Nephron progenitor cell (in vitro differentiated cells): ENCODE results near the gene IGIP.

Source experiments
- DNase-seq: peaks from one replicate; pipeline ENCODE4 v3.0.0; 2021
- H3K27ac Mint-ChIP-seq: 2 replicates; pipeline ENCODE4 v1.8.0; 2021; ENCODE audit warnings: mild to moderate bottlenecking, moderate library complexity, mixed read lengths
- H3K27me3 Mint-ChIP-seq: 2 replicates; pipeline ENCODE4 v1.8.0; 2021; ENCODE audit warnings: mild to moderate bottlenecking, low read depth, mixed read lengths; ENCODE audit not compliant: poor library complexity
- H3K36me3 Mint-ChIP-seq: 2 replicates; pipeline ENCODE4 v1.8.0; 2021; ENCODE audit warnings: low read depth, mixed read lengths
- H3K4me1 Mint-ChIP-seq: 2 replicates; pipeline ENCODE4 v1.8.0; 2021; ENCODE audit warnings: mixed read lengths
- H3K4me3 Mint-ChIP-seq: 2 replicates; pipeline ENCODE4 v1.8.0; 2021; ENCODE audit warnings: mild to moderate bottlenecking, moderate library complexity, mixed read lengths
- H3K9me3 Mint-ChIP-seq: 2 replicates; pipeline ENCODE4 v1.8.0; 2021; ENCODE audit warnings: mild to moderate bottlenecking, moderate library complexity, mixed read lengths
- CTCF ChIP-seq: fragments of 200-600 bp; sonication (generic); IDR thresholded peaks from 2 replicates; pipeline ENCODE4 v1.5.0; 2021; ENCODE audit warnings: antibody characterized with exemption

The IGIP gene

GRCh38 chr5:140145256-140145655 lies 19.5 kb downstream of the IGIP start:
- Mint-ChIP-seq H3K27me3 (peaks cover 73% of the 10 kb centered on the region), H3K27ac (no peak overlapping the region), H3K4me3 (peak overlapping the region; percentile 70), H3K4me1 (peaks cover 12% of the 10 kb centered on the region), H3K9me3 (no peaks in the 10 kb centered on the region), H3K36me3 (no peaks in the 10 kb centered on the region)
- TF ChIP-seq CTCF = no peak
- no peak for DNase-seq

GRCh38 chr5:140145818-140146522 lies 20.2 kb downstream of the IGIP start:
- Mint-ChIP-seq H3K4me1 (peaks cover 12% of the 10 kb centered on the region), H3K27ac (no peak overlapping the region), H3K36me3 (no peaks in the 10 kb centered on the region), H3K4me3 (peak overlapping the region; percentile 69), H3K27me3 (peaks cover 73% of the 10 kb centered on the region), H3K9me3 (no peaks in the 10 kb centered on the region)
- peak; percentile 63 for TF ChIP-seq CTCF
- peak; percentile 86 for DNase-seq

GRCh38 chr5:140146523-140146842 lies 20.7 kb downstream of the IGIP start:
- no peak for TF ChIP-seq CTCF
- Mint-ChIP-seq H3K27me3 (peaks cover 74% of the 10 kb centered on the region), H3K36me3 (no peaks in the 10 kb centered on the region), H3K4me3 (peak overlapping the region; percentile 64), H3K4me1 (peaks cover 12% of the 10 kb centered on the region), H3K27ac (no peak overlapping the region), H3K9me3 (no peaks in the 10 kb centered on the region)
- DNase-seq = no peak

- Mint-ChIP-seq H3K36me3 (no peaks in the 10 kb centered on the region), H3K9me3 (no peaks in the 10 kb centered on the region), H3K27ac (no peak overlapping the region), H3K4me1 (peaks cover 12% of the 10 kb centered on the region), H3K4me3 (no peak overlapping the region), H3K27me3 (peaks cover 81% of the 10 kb centered on the region)
- DNase-seq = no peak
- no peak for TF ChIP-seq CTCF
Observed at GRCh38 chr5:140147460-140147859, 21.7 kb downstream of the IGIP start.

- peaks cover 88% of the 10 kb centered on the region for H3K27me3 Mint-ChIP-seq
- no peak for TF ChIP-seq CTCF
- no peaks in the 10 kb centered on the region for H3K9me3 Mint-ChIP-seq
- peak; percentile 36 for DNase-seq
- H3K4me3 Mint-ChIP-seq = no peak overlapping the region
- H3K27ac Mint-ChIP-seq = no peak overlapping the region
- H3K4me1 Mint-ChIP-seq = peaks cover 12% of the 10 kb centered on the region
- no peaks in the 10 kb centered on the region for H3K36me3 Mint-ChIP-seq
Observed at GRCh38 chr5:140148508-140148907, 22.8 kb downstream of the IGIP start.

GRCh38 chr5:140150201-140150600 lies 24.5 kb downstream of the IGIP start:
- H3K27me3 Mint-ChIP-seq = peaks cover 92% of the 10 kb centered on the region
- no peaks in the 10 kb centered on the region for H3K36me3 Mint-ChIP-seq
- no peak for TF ChIP-seq CTCF
- H3K4me3 Mint-ChIP-seq = no peak overlapping the region
- DNase-seq = no peak
- no peak overlapping the region for H3K27ac Mint-ChIP-seq
- no peaks in the 10 kb centered on the region for H3K9me3 Mint-ChIP-seq
- H3K4me1 Mint-ChIP-seq = peaks cover 9% of the 10 kb centered on the region
